Measurements from ENCODE around the gene SPATA2. TPM values are rescaled to one million over a fixed set of nuclear protein-coding genes. Genes with fewer than 3 reads are reported as not detected.

SPATA2 gene
- total and polyA plus RNA-seq, 2 of the 13 experiments (the other 11 are each of a cell fraction or from before 2014, with no cell fraction given) = 3.2 to 8.7 TPM

- TF ChIP-seq RERE (CRISPR knock-in tag; IDR thresholded peaks at IDR 0.05; ENCODE audit: low read depth) = peak; percentile 90
- TF ChIP-seq IKZF5 (CRISPR knock-in tag; IDR thresholded peaks at IDR 0.05) = peak; percentile 97
- peak; percentile 87 for TF ChIP-seq CCDC6 (CRISPR knock-in tag; IDR thresholded peaks at IDR 0.05)
- peak; percentile 58; the same call in 1 of the 2 replicates for TF ChIP-seq ZNF639 (CRISPR knock-in tag; conservative IDR thresholded peaks at IDR 0.05)
- TF ChIP-seq HHEX (CRISPR knock-in tag; IDR thresholded peaks at IDR 0.05) = peak; percentile 91
- TF ChIP-seq HNRNPH1 (optimal IDR thresholded peaks at IDR 0.05; ENCODE audit: low read depth, low read length) = no peak
- TF ChIP-seq ZNF44 (CRISPR knock-in tag; IDR thresholded peaks at IDR 0.05) = no peak
- peak; percentile 66 for TF ChIP-seq ZBED4 (CRISPR knock-in tag; IDR thresholded peaks at IDR 0.05; ENCODE audit: borderline replicate concordance)
- no peak for TF ChIP-seq RNF2 (conservative IDR thresholded peaks at IDR 0.05; ENCODE audit: low read depth)
- TF ChIP-seq NFKBIZ (CRISPR knock-in tag; IDR thresholded peaks at IDR 0.05) = peak; percentile 80; the same call in 1 of the 2 replicates
- peak; percentile 77 for TF ChIP-seq GATAD1 (CRISPR knock-in tag; IDR thresholded peaks at IDR 0.05)
- TF ChIP-seq RFX5 (IDR thresholded peaks at IDR 0.05; ENCODE audit: low read depth, low read length) = peak; percentile 24; the same call in 1 of the 2 replicates
- peak; percentile 47; the same call in 1 of the 2 replicates for TF ChIP-seq PBX2 (CRISPR knock-in tag; IDR thresholded peaks at IDR 0.05)
- TF ChIP-seq JUND (CRISPR knock-in tag; IDR thresholded peaks at IDR 0.05) = peak; percentile 95
These were observed 1.0 kb upstream of the SPATA2 start (continued) for GRCh38 chr20:49916146-49917002.

All from HepG2 (cell line).